ENCODE results near the gene CCSER1. TPM values are rescaled to one million over a fixed set of nuclear protein-coding genes. Genes with fewer than 3 reads are reported as not detected.

CCSER1 gene
- total RNA-seq, 1 experiment from 2014 or later = 0.63 TPM

GRCh38 chr4:90753068-90753467, 625.9 kb downstream of the CCSER1 start:
- H3K4me3 Mint-ChIP-seq (ENCODE audit: unreplicated experiment) = no peak overlapping the region
- H3K27ac Mint-ChIP-seq (ENCODE audit: low read depth, unreplicated experiment) = no peak overlapping the region
- TF ChIP-seq, protein P1, sequence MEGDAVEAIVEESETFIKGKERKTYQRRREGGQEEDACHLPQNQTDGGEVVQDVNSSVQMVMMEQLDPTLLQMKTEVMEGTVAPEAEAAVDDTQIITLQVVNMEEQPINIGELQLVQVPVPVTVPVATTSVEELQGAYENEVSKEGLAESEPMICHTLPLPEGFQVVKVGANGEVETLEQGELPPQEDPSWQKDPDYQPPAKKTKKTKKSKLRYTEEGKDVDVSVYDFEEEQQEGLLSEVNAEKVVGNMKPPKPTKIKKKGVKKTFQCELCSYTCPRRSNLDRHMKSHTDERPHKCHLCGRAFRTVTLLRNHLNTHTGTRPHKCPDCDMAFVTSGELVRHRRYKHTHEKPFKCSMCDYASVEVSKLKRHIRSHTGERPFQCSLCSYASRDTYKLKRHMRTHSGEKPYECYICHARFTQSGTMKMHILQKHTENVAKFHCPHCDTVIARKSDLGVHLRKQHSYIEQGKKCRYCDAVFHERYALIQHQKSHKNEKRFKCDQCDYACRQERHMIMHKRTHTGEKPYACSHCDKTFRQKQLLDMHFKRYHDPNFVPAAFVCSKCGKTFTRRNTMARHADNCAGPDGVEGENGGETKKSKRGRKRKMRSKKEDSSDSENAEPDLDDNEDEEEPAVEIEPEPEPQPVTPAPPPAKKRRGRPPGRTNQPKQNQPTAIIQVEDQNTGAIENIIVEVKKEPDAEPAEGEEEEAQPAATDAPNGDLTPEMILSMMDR (IDR thresholded peaks at IDR 0.05; ENCODE audit: unreplicated experiment) = no peak
- no peak for DNase-seq (ENCODE audit: unreplicated experiment)
- intact Hi-C loops (cut with micrococcal nuclease) = no loop called here
- no peaks in the 10 kb centered on the region for H3K4me1 Mint-ChIP-seq (ENCODE audit: insufficient read depth, unreplicated experiment)
- H3K36me3 Mint-ChIP-seq (ENCODE audit: insufficient read depth, unreplicated experiment) = no peaks in the 10 kb centered on the region
- ChIA-PET CTCF (no interaction called here), POLR2A (no interaction called here)
- H3K9me3 Mint-ChIP-seq (ENCODE audit: unreplicated experiment) = no peaks in the 10 kb centered on the region
- H3K27me3 Mint-ChIP-seq (ENCODE audit: insufficient read depth, unreplicated experiment) = no peaks in the 10 kb centered on the region
- no TSS peak for BruUV-seq (replicated peaks)

DNA sequence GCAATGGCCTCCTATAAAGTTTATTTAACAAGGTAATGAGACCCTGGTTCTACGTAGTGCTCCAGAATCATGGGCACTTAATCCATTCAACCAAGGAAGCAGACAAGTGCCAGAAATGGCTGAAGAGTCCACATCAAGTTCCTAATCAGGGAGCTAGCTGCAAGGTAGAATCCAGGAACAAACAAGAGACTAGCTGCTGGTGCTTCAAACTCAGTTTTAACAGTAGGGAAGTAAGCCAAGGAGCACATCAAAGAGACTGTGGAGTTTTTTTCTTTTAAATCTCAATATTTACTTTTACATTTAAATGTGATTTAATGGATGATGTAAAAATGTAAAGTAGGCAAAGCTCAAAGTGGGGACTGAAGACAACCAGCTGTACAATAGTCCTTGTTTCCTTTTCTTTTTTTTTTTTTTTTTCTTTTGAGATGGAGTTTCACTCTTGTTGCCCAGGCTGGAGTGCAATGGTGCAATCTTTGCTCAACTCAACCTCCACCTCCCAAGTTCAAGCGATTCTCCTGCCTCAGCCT, 630.4 kb downstream of the CCSER1 start:
- Mint-ChIP-seq H3K9me3 (ENCODE audit: unreplicated experiment) (no peaks in the 10 kb centered on the region), H3K27me3 (ENCODE audit: insufficient read depth, unreplicated experiment) (no peaks in the 10 kb centered on the region), H3K4me3 (ENCODE audit: unreplicated experiment) (no peak overlapping the region), H3K36me3 (ENCODE audit: insufficient read depth, unreplicated experiment) (no peaks in the 10 kb centered on the region), H3K27ac (ENCODE audit: low read depth, unreplicated experiment) (no peak overlapping the region), H3K4me1 (ENCODE audit: insufficient read depth, unreplicated experiment) (no peaks in the 10 kb centered on the region)
- ChIA-PET POLR2A (no interaction called here), CTCF (interaction anchor here (0.6 to 1.3 kb wide), 3 partner anchors 12 to 66 kb away, joined by 3 to 8 read pairs (median 3); no protein-coding TSS in a partner anchor)
- BruUV-seq (replicated peaks) = no TSS peak
- DNase-seq (ENCODE audit: unreplicated experiment) = no peak
- TF ChIP-seq, protein P1 (IDR thresholded peaks at IDR 0.05; ENCODE audit: unreplicated experiment) = no peak
- intact Hi-C loops (cut with micrococcal nuclease) = no loop called here

- Mint-ChIP-seq H3K4me3 (ENCODE audit: unreplicated experiment) (no peak overlapping the region), H3K27me3 (ENCODE audit: insufficient read depth, unreplicated experiment) (no peaks in the 10 kb centered on the region), H3K36me3 (ENCODE audit: insufficient read depth, unreplicated experiment) (no peaks in the 10 kb centered on the region), H3K27ac (ENCODE audit: low read depth, unreplicated experiment) (no peak overlapping the region), H3K9me3 (ENCODE audit: unreplicated experiment) (no peaks in the 10 kb centered on the region), H3K4me1 (ENCODE audit: insufficient read depth, unreplicated experiment) (no peaks in the 10 kb centered on the region)
- POLR2A ChIA-PET = no interaction called here
- CTCF ChIA-PET = interaction anchor here (1.0 kb wide), 1 partner anchor 8 kb away, joined by 3 read pairs; no protein-coding TSS in a partner anchor
- DNase-seq (ENCODE audit: unreplicated experiment) = no peak
- intact Hi-C loops (cut with micrococcal nuclease) = no loop called here
- no TSS peak for BruUV-seq (replicated peaks)
- TF ChIP-seq, protein P1 (IDR thresholded peaks at IDR 0.05; ENCODE audit: unreplicated experiment) = no peak
Observed at GRCh38 chr4:90760059-90760458, 632.9 kb downstream of the CCSER1 start.

GRCh38 chr4:90766837-90767236, 639.6 kb downstream of the CCSER1 start:
- Mint-ChIP-seq H3K27ac (ENCODE audit: low read depth, unreplicated experiment) (no peak overlapping the region), H3K4me1 (ENCODE audit: insufficient read depth, unreplicated experiment) (no peaks in the 10 kb centered on the region), H3K4me3 (ENCODE audit: unreplicated experiment) (no peak overlapping the region), H3K36me3 (ENCODE audit: insufficient read depth, unreplicated experiment) (no peaks in the 10 kb centered on the region), H3K27me3 (ENCODE audit: insufficient read depth, unreplicated experiment) (no peaks in the 10 kb centered on the region), H3K9me3 (ENCODE audit: unreplicated experiment) (no peaks in the 10 kb centered on the region)
- ChIA-PET POLR2A (no interaction called here), CTCF (no interaction called here)
- no peak for DNase-seq (ENCODE audit: unreplicated experiment)
- intact Hi-C loops (cut with micrococcal nuclease) = no loop called here
- TF ChIP-seq, protein P1 (IDR thresholded peaks at IDR 0.05; ENCODE audit: unreplicated experiment) = no peak
- BruUV-seq (replicated peaks) = no TSS peak

All from MCF 10A (cell line).